Neuronal stem cell (in vitro differentiated cells): ENCODE data around the gene CEP152.

Experiments used
- DNase-seq: peaks from one replicate; pipeline ENCODE4 v3.0.0-alpha.2; 2013; ENCODE audit warnings: low spot score
- H2AFZ ChIP-seq: one replicate; pipeline ENCODE4 v1.6.1; 2013; ENCODE audit warnings: mild to moderate bottlenecking, low read length, inconsistent platforms
- H2AK5ac ChIP-seq: 2 replicates; pipeline ENCODE4 v1.6.1; 2013; ENCODE audit warnings: low read depth, mild to moderate bottlenecking, inconsistent platforms, low read length, moderate library complexity, mixed read lengths
- H2BK120ac ChIP-seq: 2 replicates; pipeline ENCODE4 v1.6.1; 2013; ENCODE audit warnings: low read depth, mild to moderate bottlenecking, inconsistent platforms, low read length, moderate library complexity, mixed read lengths
- H2BK12ac ChIP-seq: one replicate; pipeline ENCODE4 v1.6.1; 2013; ENCODE audit warnings: low read length, inconsistent platforms
- H2BK15ac ChIP-seq: 2 replicates; pipeline ENCODE4 v1.6.1; 2013; ENCODE audit warnings: mild to moderate bottlenecking, low read length, inconsistent platforms, mixed read lengths
- H2BK5ac ChIP-seq: one replicate; pipeline ENCODE4 v1.6.1; 2013; ENCODE audit warnings: inconsistent platforms, mild to moderate bottlenecking, low read length, moderate library complexity
- H3K14ac ChIP-seq: one replicate; pipeline ENCODE4 v1.6.1; 2013; ENCODE audit warnings: low read length, inconsistent platforms
- H3K18ac ChIP-seq: 2 replicates; pipeline ENCODE4 v1.6.1; 2013; ENCODE audit warnings: low read length, inconsistent platforms
- H3K23ac ChIP-seq: 2 replicates; pipeline ENCODE4 v1.6.1; 2013; ENCODE audit warnings: low read depth, mild to moderate bottlenecking, mixed read lengths, low read length, inconsistent platforms; ENCODE audit not compliant: poor library complexity
- H3K27ac ChIP-seq: replicated peaks from 3 replicates; pipeline ENCODE4 v1.5.1; 2013; ENCODE audit warnings: low read length, inconsistent platforms
- H3K27me3 ChIP-seq, 3 experiments: 2 replicates each; pipeline ENCODE4 v1.6.1; 2013; ENCODE audit warnings: low read length in 3 of 3, mild to moderate bottlenecking in 2 of 3, inconsistent platforms in 1 of 3, low read depth in 1 of 3, mixed read lengths in 1 of 3, moderate library complexity in 1 of 3; ENCODE audit not compliant: control insufficient read depth in 3 of 3, insufficient read depth in 3 of 3
- H3K36me3 ChIP-seq, 2 donors: replicated peaks in 1 of 2; 2 replicates each; pipeline ENCODE4 v1.6.1; 2013; ENCODE audit warnings: low read length in 2 of 2; ENCODE audit not compliant: control insufficient read depth in 2 of 2, insufficient read depth in 2 of 2
- H3K4ac ChIP-seq: 2 replicates; pipeline ENCODE4 v1.6.1; 2013; ENCODE audit warnings: inconsistent platforms, mild to moderate bottlenecking, low read length, moderate library complexity
- H3K4me1 ChIP-seq, 2 donors: 1 replicate in 1 of 2; 2 replicates in 1 of 2; pipeline ENCODE4 v1.6.1; 2013; ENCODE audit warnings: low read length in 2 of 2, low read depth in 1 of 2; ENCODE audit not compliant: control insufficient read depth in 2 of 2, insufficient read depth in 1 of 2
- H3K4me2 ChIP-seq: one replicate; pipeline ENCODE4 v1.6.1; 2013; ENCODE audit warnings: mild to moderate bottlenecking, low read length, inconsistent platforms; ENCODE audit not compliant: insufficient read depth, poor library complexity, severe bottlenecking
- H3K4me3 ChIP-seq, 2 donors: 2 replicates each; pipeline ENCODE4 v1.5.1; 2013; ENCODE audit warnings: low read length in 2 of 2, mild to moderate bottlenecking in 2 of 2, inconsistent platforms in 1 of 2, moderate library complexity in 1 of 2
- H3K79me1 ChIP-seq: one replicate; pipeline ENCODE4 v1.6.1; 2013; ENCODE audit warnings: low read depth, mild to moderate bottlenecking, inconsistent platforms, low read length, moderate library complexity
- H3K9ac ChIP-seq: one replicate; pipeline ENCODE4 v1.6.1; 2013; ENCODE audit warnings: mild to moderate bottlenecking, low read depth, low read length, inconsistent platforms; ENCODE audit not compliant: poor library complexity
- H3K9me3 ChIP-seq, 2 donors: replicated peaks in 1 of 2; 2 replicates each; pipeline versions ENCODE3 to v1.6.1; 2013; ENCODE audit warnings: low read length in 2 of 2, mild to moderate bottlenecking in 2 of 2, inconsistent platforms in 1 of 2, low read depth in 1 of 2, mixed read lengths in 1 of 2, moderate library complexity in 1 of 2; ENCODE audit not compliant: control insufficient read depth in 2 of 2, insufficient read depth in 1 of 2
- H4K8ac ChIP-seq: one replicate; pipeline ENCODE4 v1.6.1; 2013; ENCODE audit warnings: low read depth, mild to moderate bottlenecking, inconsistent platforms, low read length, moderate library complexity
- H4K91ac ChIP-seq: one replicate; pipeline ENCODE4 v1.6.1; 2013; ENCODE audit warnings: low read length, low read depth, mild to moderate bottlenecking, inconsistent platforms; ENCODE audit not compliant: poor library complexity
- WGBS, 2 donors: extraction: QIAGEN DNeasy Blood & Tissue Kit; methylation state at CpG; one replicate each; pipeline ENCODE4 v1.1.7; 2013; ENCODE audit warnings: missing lambda C conversion rate in 2 of 2, mixed read lengths in 1 of 2; ENCODE audit not compliant: insufficient read length in 2 of 2, insufficient replicate concordance in 1 of 2; ENCODE audit errors: extremely low coverage in 2 of 2; 5-methylcytosine and 5-hydroxymethylcytosine counted together

Gene CEP152

GRCh38 chr15:48722764-48723661 is 87.9 kb downstream of the CEP152 start:
- H3K23ac ChIP-seq: no peak overlapping the region
- no peak overlapping the region for H2BK15ac ChIP-seq
- H3K9ac ChIP-seq: no peak overlapping the region
- H3K79me1 ChIP-seq: no peaks in the 10 kb centered on the region
- H2BK12ac ChIP-seq: no peak overlapping the region
- H2AK5ac ChIP-seq: no peak overlapping the region
- no peaks in the 10 kb centered on the region for H3K27me3 ChIP-seq
- H3K27ac ChIP-seq: no peak overlapping the region
- no peak for DNase-seq
- no peak overlapping the region for H3K4me2 ChIP-seq
- no peak overlapping the region for H2BK5ac ChIP-seq
- no peaks in the 10 kb centered on the region for H3K9me3 ChIP-seq
- no CpG with 5 or more reads among the region's 5 CpGs for WGBS, 2 donors
- H3K18ac ChIP-seq: no peak overlapping the region
- H3K4me3 ChIP-seq: no peak overlapping the region
- no peak overlapping the region for H2AFZ ChIP-seq
- H3K4me1 ChIP-seq: no peaks in the 10 kb centered on the region
- no peak overlapping the region for H3K14ac ChIP-seq
- no peak overlapping the region for H3K4ac ChIP-seq
- H2BK120ac ChIP-seq: no peak overlapping the region
- H3K36me3 ChIP-seq: peaks cover 2 to 5% of the 10 kb centered on the region in 2 donors
- H4K8ac ChIP-seq: no peak overlapping the region
- H4K91ac ChIP-seq: no peak overlapping the region

GRCh38 chr15:48721061-48721810 is 89.6 kb downstream of the CEP152 start:
- H3K4me1 ChIP-seq: no peaks in the 10 kb centered on the region
- no peak overlapping the region for H3K4me2 ChIP-seq
- H3K27me3 ChIP-seq: no peaks in the 10 kb centered on the region
- no peak overlapping the region for H3K4me3 ChIP-seq
- H2AK5ac ChIP-seq: no peak overlapping the region
- H2AFZ ChIP-seq: no peak overlapping the region
- H3K27ac ChIP-seq: no peak overlapping the region
- no peak overlapping the region for H3K23ac ChIP-seq
- no peak overlapping the region for H3K4ac ChIP-seq
- H4K91ac ChIP-seq: no peak overlapping the region
- no peak overlapping the region for H2BK5ac ChIP-seq
- H3K9me3 ChIP-seq: peaks cover under 1 to 3% of the 10 kb centered on the region in 2 donors
- no peak overlapping the region for H4K8ac ChIP-seq
- no peak overlapping the region for H2BK15ac ChIP-seq
- no peaks in the 10 kb centered on the region for H3K36me3 ChIP-seq
- H3K14ac ChIP-seq: no peak overlapping the region
- no CpG with 5 or more reads among the region's 6 CpGs for WGBS, 2 donors
- H2BK120ac ChIP-seq: no peak overlapping the region
- no peak overlapping the region for H3K18ac ChIP-seq
- H3K9ac ChIP-seq: no peak overlapping the region
- no peaks in the 10 kb centered on the region for H3K79me1 ChIP-seq
- H2BK12ac ChIP-seq: no peak overlapping the region
- no peak for DNase-seq

- no peak overlapping the region for H2BK12ac ChIP-seq
- no peak overlapping the region for H3K4ac ChIP-seq
These were observed 90.2 kb downstream of the CEP152 start for GRCh38 chr15:48720646-48721045.

DNA sequence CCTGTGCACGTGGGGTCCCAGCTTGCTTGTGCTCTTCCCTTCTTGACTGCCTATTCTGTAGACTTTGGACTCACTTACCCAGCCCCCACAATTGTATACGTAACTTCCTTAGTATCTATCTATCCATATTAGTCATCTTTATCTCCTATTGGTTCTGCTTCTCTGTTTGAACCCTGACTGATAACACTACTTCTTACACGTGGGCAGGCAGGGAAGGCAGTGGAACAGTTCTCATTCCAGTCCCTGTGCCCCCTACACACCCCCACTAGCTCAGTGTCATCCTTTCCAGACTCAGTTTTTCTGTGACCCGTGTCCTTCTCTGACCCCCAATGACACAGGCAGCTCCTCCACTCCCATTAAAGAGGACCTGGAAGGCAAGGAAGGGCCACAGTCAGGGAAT is 91.2 kb downstream of the CEP152 start:
- no peak overlapping the region for H2AK5ac ChIP-seq
- H2BK5ac ChIP-seq: no peak overlapping the region
- H3K27ac ChIP-seq: no peak overlapping the region
- WGBS, 2 donors: no CpG with 5 or more reads among the region's 4 CpGs
- no peak for DNase-seq
- H3K79me1 ChIP-seq: no peaks in the 10 kb centered on the region
- no peak overlapping the region for H3K18ac ChIP-seq
- peaks cover 2 to 8% of the 10 kb centered on the region in 2 donors for H3K9me3 ChIP-seq
- H2BK12ac ChIP-seq: no peak overlapping the region
- no peak overlapping the region for H4K8ac ChIP-seq
- no peak overlapping the region for H4K91ac ChIP-seq
- H3K4me3 ChIP-seq: no peak overlapping the region
- no peak overlapping the region for H3K23ac ChIP-seq
- no peaks in the 10 kb centered on the region for H3K27me3 ChIP-seq
- no peak overlapping the region for H3K4ac ChIP-seq
- no peaks in the 10 kb centered on the region for H3K36me3 ChIP-seq
- no peak overlapping the region for H2BK120ac ChIP-seq
- no peak overlapping the region for H3K4me2 ChIP-seq
- H3K4me1 ChIP-seq: no peaks in the 10 kb centered on the region
- H3K14ac ChIP-seq: no peak overlapping the region
- no peak overlapping the region for H2BK15ac ChIP-seq
- no peak overlapping the region for H2AFZ ChIP-seq
- no peak overlapping the region for H3K9ac ChIP-seq

More at GRCh38 chr15:48720646-48721045, 90.2 kb downstream of the CEP152 start:
- no peak overlapping the region for H4K8ac ChIP-seq
- no peaks in the 10 kb centered on the region for H3K36me3 ChIP-seq
- H3K4me2 ChIP-seq: no peak overlapping the region
- H3K14ac ChIP-seq: no peak overlapping the region
- no peak overlapping the region for H3K4me3 ChIP-seq
- no CpG with 5 or more reads among the region's 3 CpGs for WGBS, 2 donors
- H2BK120ac ChIP-seq: no peak overlapping the region
- no peak for DNase-seq
- no peak overlapping the region for H2AFZ ChIP-seq
- H2BK15ac ChIP-seq: no peak overlapping the region
- no peak overlapping the region for H4K91ac ChIP-seq
- H3K18ac ChIP-seq: no peak overlapping the region
- H3K9ac ChIP-seq: no peak overlapping the region
- no peak overlapping the region for H3K27ac ChIP-seq
- no peak overlapping the region for H2AK5ac ChIP-seq
- H3K23ac ChIP-seq: no peak overlapping the region
- H3K9me3 ChIP-seq: peaks cover 2 to 5% of the 10 kb centered on the region in 2 donors
- H3K79me1 ChIP-seq: no peaks in the 10 kb centered on the region
- no peaks in the 10 kb centered on the region for H3K4me1 ChIP-seq
- H3K27me3 ChIP-seq: no peaks in the 10 kb centered on the region
- no peak overlapping the region for H2BK5ac ChIP-seq
